ENCODE measurements around the gene SORCS2. TPM values are rescaled to one million over a fixed set of nuclear protein-coding genes. Genes with fewer than 3 reads are reported as not detected.
A peak's percentile ranks its signal among the peaks of the same experiment; 100 is the strongest.

SORCS2 gene
- total RNA-seq, 4 donors from 2014 or later: 0.53 to 9.9 (median 0.90) TPM

DNA sequence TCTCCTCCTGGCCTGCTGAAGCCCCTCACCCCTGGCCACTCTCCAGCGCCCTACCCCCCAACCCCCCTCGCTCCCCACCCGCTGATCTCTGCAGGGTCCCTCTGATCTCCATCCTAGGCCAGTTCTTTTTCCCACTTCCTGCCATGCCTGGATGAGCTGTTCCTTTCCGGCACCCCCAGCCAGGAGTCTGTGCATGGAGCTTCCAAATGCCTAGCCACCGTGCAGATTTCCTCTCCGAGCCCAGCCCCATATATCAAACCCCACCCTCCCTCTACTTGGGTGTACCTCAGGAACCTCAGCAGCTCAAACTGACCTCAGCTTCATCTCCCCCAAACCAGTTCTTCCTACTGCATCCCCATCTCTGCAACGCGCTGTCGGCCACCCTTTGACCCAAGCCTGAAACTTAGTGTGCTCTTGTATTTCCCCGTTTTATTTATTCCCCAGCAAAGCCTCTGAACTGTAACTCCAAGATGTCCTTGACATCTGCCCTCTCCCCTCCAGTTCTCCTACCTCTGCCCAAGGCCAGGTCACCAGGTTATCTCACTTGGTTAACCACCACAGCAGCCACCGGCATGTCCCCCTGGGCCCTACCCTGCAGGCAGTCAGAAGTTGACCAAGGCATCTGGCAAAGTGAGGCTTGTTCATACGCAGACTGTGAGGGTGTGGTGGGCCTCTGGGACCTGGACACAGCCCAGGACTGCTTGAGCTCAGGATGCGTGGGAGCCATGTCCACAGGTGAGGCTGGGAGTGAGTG is 437.3 kb downstream of the SORCS2 start:
- no peak overlapping the region for H3K4me3 ChIP-seq
- H3K27ac ChIP-seq: no peak overlapping the region
- no peak for DNase-seq
- no peaks in the 10 kb centered on the region for H3K27me3 ChIP-seq
- H3K9me3 ChIP-seq: no peaks in the 10 kb centered on the region
- H3K36me3 ChIP-seq: no peaks in the 10 kb centered on the region
- TF ChIP-seq CTCF (IDR thresholded peaks at IDR 0.05): no peak
- peaks cover 0 to 6% (median 0%) of the 10 kb centered on the region in 4 donors for H3K4me1 ChIP-seq

- Histone ChIP-seq H3K4me3 (no peak overlapping the region), H3K4me1 (peaks cover 0 to 6% (median 0%) of the 10 kb centered on the region in 4 donors), H3K27ac (peak overlapping the region in 1 of 4 donors; percentile 16), H3K36me3 (no peaks in the 10 kb centered on the region), H3K9me3 (no peaks in the 10 kb centered on the region), H3K27me3 (no peaks in the 10 kb centered on the region)
- DNase-seq: peak in 1 of 3 donors; percentile 43
- TF ChIP-seq CTCF (IDR thresholded peaks at IDR 0.05): no peak
These were observed 438.4 kb downstream of the SORCS2 start for GRCh38 chr4:7630568-7631287.

DNA sequence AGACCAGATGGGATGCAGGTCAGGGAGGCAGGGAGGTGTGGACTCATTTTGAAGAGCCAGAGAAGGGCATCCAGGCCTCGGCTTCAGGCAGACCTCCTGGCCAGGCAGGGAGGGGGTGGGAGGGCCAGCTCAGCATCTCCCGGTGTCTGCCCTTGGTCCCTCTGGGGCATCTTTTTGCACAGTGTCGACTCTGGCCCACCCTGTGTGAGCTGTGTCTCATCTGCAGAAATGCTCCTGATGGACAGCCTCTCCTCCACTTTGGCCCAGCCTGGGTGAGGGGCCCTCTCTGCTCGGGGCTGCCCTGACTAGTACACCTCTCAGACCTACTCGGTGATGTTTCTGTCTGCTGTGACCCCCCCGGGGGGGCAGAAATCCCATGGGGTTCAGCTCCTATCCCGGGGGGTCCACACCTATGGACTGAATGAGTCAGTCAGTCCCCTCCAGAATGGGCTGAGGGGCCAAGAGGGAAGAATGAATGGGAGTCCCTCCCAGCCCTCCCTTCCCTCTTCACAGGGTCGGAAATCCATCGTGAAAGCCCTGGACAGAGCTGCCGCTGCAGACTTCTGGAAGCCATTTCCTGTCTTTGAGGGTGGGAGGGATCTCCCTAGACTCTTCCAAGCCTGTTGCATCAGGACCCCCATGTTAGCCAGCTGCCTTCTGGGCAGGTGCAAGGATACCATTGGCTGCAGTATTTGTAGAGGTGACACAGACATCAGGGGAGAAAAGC is 439.1 kb downstream of the SORCS2 start:
- DNase-seq: peak in 1 of 3 donors; percentile 48
- Histone ChIP-seq H3K27me3 (no peaks in the 10 kb centered on the region), H3K9me3 (no peaks in the 10 kb centered on the region), H3K27ac (no peak overlapping the region), H3K4me1 (peaks cover 0 to 6% (median 0%) of the 10 kb centered on the region in 4 donors), H3K4me3 (no peak overlapping the region), H3K36me3 (no peaks in the 10 kb centered on the region)
- no peak for TF ChIP-seq CTCF (IDR thresholded peaks at IDR 0.05)
- TF ChIP-seq POLR2A (IDR thresholded peaks at IDR 0.05): no peak

GRCh38 chr4:7632341-7632740 is 440.0 kb downstream of the SORCS2 start:
- Histone ChIP-seq H3K9me3 (no peaks in the 10 kb centered on the region), H3K27ac (no peak overlapping the region), H3K4me1 (peaks cover 0 to 6% (median 0%) of the 10 kb centered on the region in 4 donors), H3K36me3 (no peaks in the 10 kb centered on the region), H3K27me3 (no peaks in the 10 kb centered on the region), H3K4me3 (no peak overlapping the region)
- TF ChIP-seq CTCF (IDR thresholded peaks at IDR 0.05) (no peak), POLR2A (IDR thresholded peaks at IDR 0.05) (no peak)
- DNase-seq: peak in 1 of 3 donors; percentile 28

GRCh38 chr4:7632971-7633370 is 440.6 kb downstream of the SORCS2 start:
- TF ChIP-seq POLR2A (IDR thresholded peaks at IDR 0.05): no peak
- TF ChIP-seq CTCF (IDR thresholded peaks at IDR 0.05): no peak
- no peak overlapping the region for H3K27ac ChIP-seq
- no peaks in the 10 kb centered on the region for H3K9me3 ChIP-seq
- H3K4me3 ChIP-seq: no peak overlapping the region
- DNase-seq: peak in 1 of 3 donors; percentile 26
- no peaks in the 10 kb centered on the region for H3K36me3 ChIP-seq
- H3K4me1 ChIP-seq: peaks cover 0 to 6% (median 0%) of the 10 kb centered on the region in 4 donors
- no peaks in the 10 kb centered on the region for H3K27me3 ChIP-seq

All from Peyer's patch (tissue), 4 donors.